ENCODE data around the gene FHIT.
"Not testable (repeated sequence)": the region's sequence is repeated elsewhere in the genome, so short reads cannot be mapped to it uniquely, and the experiment has no call there.

The FHIT gene

GRCh38 chr3:61108247-61109019, 142.8 kb downstream of the FHIT start:
- no peak for DNase-seq

- DNase-seq, result no peak
These were observed 156.6 kb downstream of the FHIT start for GRCh38 chr3:61094608-61095007.

- no peak for DNase-seq
These were observed 157.9 kb downstream of the FHIT start for GRCh38 chr3:61093364-61093763.

- no peak for DNase-seq
These were observed 158.4 kb downstream of the FHIT start for GRCh38 chr3:61092870-61093269.

GRCh38 chr3:61090389-61091169, 160.7 kb downstream of the FHIT start:
- DNase-seq, result no peak

- no peak for DNase-seq
These were observed 163.8 kb downstream of the FHIT start for GRCh38 chr3:61087465-61087864.

- DNase-seq, result no peak
These were observed 169.7 kb downstream of the FHIT start for GRCh38 chr3:61081554-61081953.

- DNase-seq, result no peak
These were observed 170.4 kb downstream of the FHIT start for GRCh38 chr3:61080737-61081445.

GRCh38 chr3:61078048-61078752, 173.1 kb downstream of the FHIT start:
- no peak for DNase-seq

- DNase-seq, result no peak
These were observed 173.7 kb downstream of the FHIT start for GRCh38 chr3:61077551-61077950.

- no peak for DNase-seq
These were observed 176.5 kb downstream of the FHIT start for GRCh38 chr3:61074783-61075182.

- no peak for DNase-seq
These were observed 177.6 kb downstream of the FHIT start for GRCh38 chr3:61073566-61074165.

GRCh38 chr3:61068084-61068483, 183.2 kb downstream of the FHIT start:
- no peak for DNase-seq

GRCh38 chr3:61066800-61067199, 184.5 kb downstream of the FHIT start:
- DNase-seq, result no peak

- DNase-seq, result not testable (repeated sequence)
These were observed 185.0 kb downstream of the FHIT start for GRCh38 chr3:61066222-61066621.

GRCh38 chr3:61065451-61066011, 185.7 kb downstream of the FHIT start:
- DNase-seq, result no peak

- DNase-seq, result no peak
These were observed 190.0 kb downstream of the FHIT start for GRCh38 chr3:61061092-61061723.

GRCh38 chr3:61060411-61060861, 190.8 kb downstream of the FHIT start:
- DNase-seq, result no peak

- DNase-seq, result no peak
These were observed 192.4 kb downstream of the FHIT start for GRCh38 chr3:61058836-61059235.

- no peak for DNase-seq
These were observed 193.8 kb downstream of the FHIT start for GRCh38 chr3:61057464-61057863.

- DNase-seq, result no peak
These were observed 195.8 kb downstream of the FHIT start for GRCh38 chr3:61055447-61055846.
